CD4-positive, alpha-beta T cell treated with Interferon alpha-2 for 1 hour (primary cell): Measurements from ENCODE around the gene UNC79.

Source experiments
- DNase-seq, 2 donors: peaks; one replicate each; pipeline ENCODE4 v3.0.0-alpha.2; 2020 to 2022

UNC79 gene

DNA sequence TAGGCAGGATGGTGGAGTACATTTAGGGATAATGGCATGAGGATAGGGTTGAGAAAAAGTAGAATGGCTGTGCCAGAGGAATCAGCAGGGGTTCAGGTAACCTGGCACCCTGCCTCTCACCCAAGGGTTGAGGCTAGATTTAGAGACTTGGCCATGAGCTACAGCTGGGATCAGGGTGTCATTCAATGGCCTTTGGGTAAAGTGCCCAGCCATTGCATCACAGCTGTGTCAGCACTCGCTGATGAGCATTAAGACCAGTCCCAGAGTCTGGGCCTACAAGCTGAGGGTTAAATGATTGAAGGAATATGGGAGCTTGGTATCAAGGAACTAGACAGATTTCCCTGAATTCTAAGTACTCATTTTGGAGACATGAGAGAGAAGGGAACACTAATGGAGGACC is 243.6 kb downstream of the UNC79 start:
- no peak for DNase-seq

- no peak for DNase-seq
These were observed 244.9 kb downstream of the UNC79 start for GRCh38 chr14:93675651-93676050.

- no peak for DNase-seq
These were observed 245.7 kb downstream of the UNC79 start for GRCh38 chr14:93676416-93676958.

DNA sequence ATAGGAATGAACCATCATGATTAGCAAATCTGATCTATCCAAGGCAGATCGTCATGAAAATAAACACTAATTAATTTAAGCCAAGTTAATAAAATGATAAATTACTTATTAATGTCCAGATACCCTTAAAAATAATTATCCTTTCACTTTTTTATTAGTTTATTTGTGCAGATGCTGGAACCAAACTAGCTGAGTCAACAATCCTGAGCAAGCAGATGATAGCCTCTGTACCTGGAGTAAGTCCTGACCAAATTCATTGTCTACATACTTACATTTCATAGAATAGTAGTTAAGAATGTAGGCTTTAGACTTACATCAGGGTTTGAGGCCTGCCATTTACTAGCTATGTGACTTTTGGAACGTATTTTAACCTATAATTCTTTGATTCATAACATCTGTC is 251.7 kb downstream of the UNC79 start:
- DNase-seq: no peak

DNA sequence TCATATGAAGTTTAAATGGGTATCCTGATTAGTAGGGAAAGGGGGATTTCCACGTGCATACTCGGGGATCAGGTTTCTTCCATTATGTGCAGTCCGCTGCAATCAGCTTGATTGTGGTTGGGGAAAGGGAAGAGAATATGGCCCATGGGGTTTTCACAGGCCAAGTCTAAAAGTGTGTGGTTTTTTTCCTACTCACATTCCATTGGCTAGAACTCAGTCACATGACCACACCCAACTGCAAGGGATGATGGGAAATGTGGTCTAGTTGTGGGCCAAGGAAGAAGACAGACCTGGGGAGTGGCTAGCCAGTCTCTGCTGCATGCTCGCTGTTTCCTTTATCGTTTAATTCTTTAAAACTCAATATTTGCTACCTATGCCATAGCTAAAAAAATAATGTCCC is 252.5 kb downstream of the UNC79 start:
- no peak for DNase-seq

GRCh38 chr14:93685121-93685895 is 254.6 kb downstream of the UNC79 start:
- DNase-seq: no peak

DNA sequence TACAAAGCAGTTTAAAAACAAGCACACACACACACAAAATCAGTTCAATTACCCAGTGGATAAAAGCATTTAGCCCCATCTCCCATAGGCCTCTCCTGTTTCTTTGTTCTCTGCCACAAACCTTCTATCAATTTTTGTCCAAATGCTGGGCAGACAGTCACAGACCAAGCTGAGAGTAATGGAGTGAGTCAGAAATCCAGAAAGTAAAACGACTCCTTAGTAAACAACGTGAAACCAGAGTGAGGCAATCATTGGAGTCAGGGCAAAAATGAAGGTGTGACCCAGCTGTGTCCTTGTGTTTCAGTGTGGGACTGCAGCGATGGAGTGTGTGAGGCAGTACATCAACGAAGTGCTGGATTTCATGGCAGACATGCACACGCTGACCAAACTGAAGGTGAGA is 255.5 kb downstream of the UNC79 start:
- no peak for DNase-seq

GRCh38 chr14:93688239-93688666 is 257.5 kb downstream of the UNC79 start:
- DNase-seq: no peak

GRCh38 chr14:93688820-93689219 is 258.1 kb downstream of the UNC79 start:
- no peak for DNase-seq

DNA sequence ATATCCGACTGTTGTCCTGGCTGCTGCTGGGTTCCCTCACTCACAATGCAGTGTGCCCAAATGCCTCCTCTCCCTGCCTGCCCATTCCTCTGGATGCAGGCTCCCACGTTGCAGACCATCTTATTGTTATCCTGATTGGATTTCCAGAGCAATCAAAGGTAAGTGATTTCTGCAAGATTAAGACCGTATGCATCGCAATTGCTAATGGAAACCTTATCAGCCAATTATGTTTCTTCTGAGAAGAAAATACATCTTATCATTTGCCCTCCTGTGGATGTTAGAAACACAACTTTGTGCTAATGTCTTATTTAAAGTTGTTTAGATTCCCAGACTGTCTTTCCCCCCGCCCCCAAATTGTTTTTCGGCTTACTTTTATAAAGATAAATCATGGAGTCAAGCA is 259.4 kb downstream of the UNC79 start:
- DNase-seq: no peak

DNA sequence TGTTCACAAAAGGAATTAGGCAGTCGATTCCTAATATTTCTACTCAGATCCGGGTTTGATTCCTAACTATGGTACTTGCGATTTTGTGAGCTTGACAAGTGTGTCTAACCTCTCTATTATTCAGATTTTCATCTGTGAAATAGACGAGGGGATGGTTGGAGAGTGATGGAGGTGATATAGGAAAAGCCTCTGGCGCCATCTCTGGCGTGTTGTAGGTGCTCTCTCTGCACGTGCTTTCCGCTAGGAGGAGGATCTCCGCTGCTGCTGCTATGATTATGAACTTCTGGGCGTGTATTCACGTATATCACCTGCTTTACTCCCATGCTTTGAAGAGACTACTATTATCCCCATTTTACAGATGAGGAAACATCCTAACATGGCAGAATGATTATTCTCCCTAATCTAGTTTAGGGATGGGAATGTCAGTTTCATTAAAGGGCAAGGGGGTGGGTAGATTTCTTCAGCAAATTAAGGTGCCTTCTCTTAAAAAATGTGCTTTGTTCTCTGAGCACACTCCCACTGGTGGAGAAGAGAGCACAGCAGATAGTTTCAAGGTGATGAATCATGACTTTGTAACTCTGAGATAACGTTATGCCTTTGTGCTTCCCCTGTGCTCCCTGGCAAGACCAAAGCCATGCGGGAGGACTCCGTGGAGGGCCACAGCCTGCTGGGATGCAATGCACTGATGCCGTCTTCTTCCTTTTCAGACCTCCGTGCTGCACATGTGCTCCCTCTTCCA is 260.5 kb downstream of the UNC79 start:
- DNase-seq: no peak

DNA sequence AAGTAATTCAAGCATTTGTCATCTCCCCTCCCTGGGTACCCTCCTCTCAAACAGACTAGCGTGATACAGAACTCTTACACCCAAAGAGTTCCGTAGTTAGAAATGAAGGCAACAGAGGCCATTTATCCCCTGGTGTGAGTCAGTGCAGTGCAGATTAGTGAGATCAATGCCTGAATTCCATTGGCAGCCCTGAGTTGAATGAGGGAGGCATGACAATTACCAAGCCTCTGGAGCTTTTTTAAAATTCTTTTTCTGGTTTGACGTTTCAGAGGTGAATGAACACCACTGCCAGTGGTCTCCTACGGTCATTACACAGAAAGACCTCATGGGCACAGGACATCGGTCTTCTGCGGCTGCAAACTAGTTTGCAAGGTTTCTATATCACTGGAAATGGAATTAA is 263.2 kb downstream of the UNC79 start:
- no peak for DNase-seq

- no peak for DNase-seq
These were observed 270.2 kb downstream of the UNC79 start for GRCh38 chr14:93700928-93701327.

DNA sequence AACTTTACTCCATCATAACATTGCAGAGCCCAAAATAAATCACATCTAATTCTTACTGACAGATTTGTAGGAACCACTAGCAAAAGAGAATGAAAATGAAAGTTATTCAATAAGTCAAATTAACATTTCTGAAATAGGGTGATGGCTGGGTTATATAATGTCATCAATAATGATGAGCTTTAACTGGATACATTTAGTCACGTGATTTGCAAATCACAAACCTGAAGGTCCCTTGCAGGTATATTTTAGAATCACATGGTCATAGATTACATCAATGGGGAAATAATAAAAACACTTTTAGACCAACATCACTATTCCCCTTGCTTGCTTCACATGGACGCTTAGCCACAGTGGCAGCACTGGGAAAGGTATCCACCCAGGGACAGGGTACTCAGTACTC is 270.8 kb downstream of the UNC79 start:
- DNase-seq: no peak

DNA sequence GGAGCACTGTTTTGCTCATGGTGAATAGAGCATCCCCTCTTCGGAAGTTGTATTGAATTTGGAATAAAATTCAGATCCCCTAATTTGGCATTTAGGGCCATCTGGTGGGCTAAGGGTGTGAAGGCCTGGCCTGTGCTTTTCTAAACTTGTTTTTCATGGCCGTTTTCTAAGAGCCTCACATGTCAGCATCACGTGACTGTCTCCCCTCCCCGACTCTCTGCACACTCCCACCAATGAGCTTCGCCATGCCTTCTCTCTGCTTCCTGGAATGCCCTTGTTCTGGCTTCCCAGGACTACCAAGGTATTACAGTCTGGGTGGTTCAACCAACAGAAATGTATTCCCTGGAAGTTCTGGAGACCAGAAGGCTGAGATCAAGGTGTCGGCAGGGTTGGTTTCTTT is 272.2 kb downstream of the UNC79 start:
- no peak for DNase-seq

DNA sequence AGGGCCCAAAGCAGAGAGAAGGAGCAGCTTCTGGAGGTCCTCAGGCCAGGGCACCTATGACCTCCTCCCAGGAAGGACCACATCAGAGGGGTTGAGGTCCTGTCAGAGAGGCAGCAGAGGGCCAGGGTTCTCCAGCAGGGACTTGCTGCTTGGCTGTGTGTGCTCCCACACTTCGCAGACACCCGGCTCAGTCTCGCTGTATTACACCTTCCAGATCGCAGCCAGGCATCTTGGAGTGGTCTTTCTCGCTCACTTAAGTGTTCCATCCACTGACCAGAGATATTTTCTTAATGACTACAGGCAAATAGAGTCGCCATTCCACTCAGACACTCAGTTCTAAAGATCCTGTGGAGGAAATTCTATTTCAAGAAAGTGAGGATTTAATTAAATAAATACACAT is 273.2 kb downstream of the UNC79 start:
- DNase-seq: no peak

DNA sequence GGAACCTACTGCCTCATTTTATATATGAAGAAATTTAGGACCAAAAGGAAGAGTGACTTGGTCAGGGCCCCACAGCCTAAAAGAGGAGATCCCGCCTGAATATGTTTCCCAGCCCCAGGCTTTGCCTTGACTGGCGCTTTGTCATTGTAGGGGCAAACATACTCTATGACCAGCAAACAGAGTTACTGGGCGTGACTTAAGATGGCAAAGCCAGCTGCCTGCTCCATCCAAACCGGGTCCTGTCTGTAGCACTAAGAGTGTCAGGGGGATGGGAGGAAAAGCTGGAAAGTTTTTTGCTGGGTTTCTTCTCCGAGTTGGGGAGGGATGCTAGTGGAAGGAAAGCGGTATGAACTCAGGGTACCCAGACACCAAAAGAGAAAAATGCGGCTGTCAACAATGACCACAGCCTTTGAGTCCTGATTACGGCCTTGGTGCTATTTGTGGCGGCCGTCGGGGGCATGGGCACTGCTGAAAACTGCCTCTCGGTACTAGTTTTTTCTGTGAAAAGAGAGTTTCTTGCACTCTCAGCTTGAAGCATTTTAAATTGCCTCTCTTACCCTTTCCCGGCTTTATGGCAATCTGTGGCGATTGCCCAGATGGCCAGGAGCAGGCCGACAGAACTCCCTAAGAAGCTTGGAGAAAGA is 274.9 kb downstream of the UNC79 start:
- DNase-seq: no peak

DNA sequence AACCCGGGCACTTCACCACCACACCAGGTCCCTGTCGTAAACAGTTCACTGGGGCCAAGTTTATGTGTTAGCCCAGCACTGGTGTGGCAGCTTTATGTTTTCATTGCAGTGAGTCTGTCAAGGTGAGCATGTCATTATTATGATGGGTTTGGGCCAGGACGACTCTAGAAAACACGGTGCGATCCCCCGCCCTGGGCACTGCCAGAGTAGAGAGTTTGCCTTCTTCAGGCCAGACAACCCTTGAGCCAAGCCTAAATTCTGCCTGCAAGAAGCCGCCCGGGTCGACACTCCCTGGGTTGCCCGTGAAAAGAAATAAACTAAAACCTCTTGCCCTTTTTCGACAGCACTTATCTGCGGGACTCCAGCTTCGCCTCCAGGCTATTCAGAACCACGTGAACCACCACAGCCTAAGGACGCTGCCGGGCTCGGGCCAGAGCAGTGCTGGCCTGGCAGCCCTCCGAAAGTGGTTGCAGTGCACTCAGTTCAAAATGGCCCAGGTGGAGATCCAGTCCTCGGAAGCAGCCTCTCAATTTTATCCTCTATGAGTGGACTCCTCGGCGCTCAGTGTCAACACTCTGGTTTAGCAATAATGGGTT is 275.7 kb downstream of the UNC79 start:
- DNase-seq: no peak

- DNase-seq: no peak
These were observed 276.7 kb downstream of the UNC79 start for GRCh38 chr14:93707475-93707874.

DNA sequence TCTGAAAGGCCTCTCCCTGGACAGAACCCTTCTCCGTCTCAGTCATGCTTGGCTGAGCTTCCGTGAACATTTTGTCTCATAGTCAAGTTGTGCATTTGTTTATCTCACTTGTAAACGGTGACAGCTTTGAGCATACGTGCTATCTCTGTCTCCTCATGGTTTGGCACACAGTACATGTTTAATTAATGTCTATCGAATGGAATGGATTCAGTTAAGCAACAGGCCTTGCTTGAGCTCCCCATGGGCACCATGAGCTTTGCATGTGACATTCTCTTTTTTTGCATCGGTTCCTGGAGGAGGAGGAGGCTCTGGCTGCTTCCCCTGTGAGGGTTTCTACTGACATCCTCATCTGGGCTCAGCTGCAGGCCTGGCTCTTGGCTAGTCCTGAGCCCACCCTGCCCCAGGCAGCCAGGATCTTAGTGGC is 277.6 kb downstream of the UNC79 start:
- DNase-seq: no peak

DNA sequence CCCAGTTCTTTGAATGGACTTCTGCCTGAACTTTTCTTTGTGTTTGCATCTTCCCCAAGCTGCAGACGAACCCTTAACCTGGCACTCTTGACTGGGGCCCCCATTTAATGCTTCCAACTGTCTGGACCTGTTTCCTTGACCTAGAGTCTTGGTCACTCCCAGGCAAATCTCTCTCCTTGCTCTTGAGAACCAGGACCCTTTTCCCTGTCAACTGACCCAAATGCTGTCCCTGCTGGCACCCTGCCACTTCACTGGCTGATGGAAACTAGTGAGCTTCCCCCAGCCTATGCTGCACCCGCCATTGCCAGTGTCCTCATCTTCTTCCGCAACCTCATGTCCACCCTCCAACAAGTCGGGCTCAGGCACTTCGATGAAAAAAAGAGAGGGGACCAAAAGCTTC is 278.1 kb downstream of the UNC79 start:
- DNase-seq: no peak

DNA sequence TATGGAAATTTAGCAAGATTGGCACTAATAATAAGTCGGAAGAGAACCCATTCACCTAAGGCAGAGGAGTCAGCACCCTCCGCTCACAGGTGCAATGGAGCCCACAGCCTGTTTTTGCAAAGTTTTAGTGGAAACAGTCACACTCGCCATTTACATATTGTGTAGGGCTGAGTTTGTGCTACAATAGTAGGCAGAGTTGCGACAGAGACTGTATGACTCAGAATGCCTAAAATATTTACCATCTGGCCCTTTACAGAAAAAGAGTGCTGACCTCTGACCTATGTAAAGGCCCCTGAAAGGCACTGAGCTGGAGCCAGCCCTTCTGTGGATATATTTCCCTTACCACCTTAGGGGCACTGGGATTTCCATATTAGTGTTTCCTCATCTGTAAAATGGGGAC is 278.5 kb downstream of the UNC79 start:
- DNase-seq: no peak
